Gastrocnemius medialis (tissue), 4 donors: ENCODE data around the gene TCF4. TPM values are rescaled to one million over a fixed set of nuclear protein-coding genes. Genes with fewer than 3 reads are reported as not detected.
A peak's percentile ranks its signal among the peaks of the same experiment; 100 is the strongest.

ENCODE experiments used
- ATAC-seq, 2 donors: fragments of 150-250 bp; one replicate each; pipeline ENCODE4 v1.9.1; 2016
- DNase-seq, 2 donors: peaks; one replicate each; pipeline ENCODE4 v3.0.0-alpha.2; 2019
- H3K27ac ChIP-seq, 4 donors: fragments of 200-600 bp; sonication (generic); 1 replicate in 1 of 4; 2 replicates in 3 of 4; pipeline ENCODE4 v1.5.1; 2016 to 2018; ENCODE audit warnings: mild to moderate bottlenecking in 2 of 4, moderate library complexity in 1 of 4
- H3K27me3 ChIP-seq, 3 donors: fragments of 200-600 bp; sonication (generic) in 2 of 3; 1 replicate in 1 of 3; 2 replicates in 2 of 3; pipeline versions ENCODE4 v1.5.1 to v1.6.0; 2016 to 2019; ENCODE audit warnings: mild to moderate bottlenecking in 1 of 3, moderate library complexity in 1 of 3
- H3K36me3 ChIP-seq, 2 donors: fragments of 200-600 bp; sonication (generic) in 1 of 2; one replicate each; pipeline ENCODE4 v1.5.1; 2017 to 2018
- H3K4me1 ChIP-seq, 2 donors: fragments of 200-600 bp; sonication (generic) in 1 of 2; one replicate each; pipeline ENCODE4 v1.5.1; 2016 to 2017; ENCODE audit warnings: mild to moderate bottlenecking in 2 of 2
- H3K4me3 ChIP-seq, 4 donors: fragments of 200-600 bp; sonication (generic) in 3 of 4; 1 replicate in 1 of 4; 2 replicates in 3 of 4; pipeline ENCODE4 v1.5.1; 2016 to 2019; ENCODE audit warnings: mild to moderate bottlenecking in 2 of 4
- H3K9me3 ChIP-seq, 3 donors: fragments of 200-600 bp; sonication (generic) in 2 of 3; 1 replicate in 1 of 3; 2 replicates in 2 of 3; pipeline ENCODE4 v1.5.1; 2016 to 2019
- POLR2A ChIP-seq, 2 donors: fragments of 450-650 bp; IDR thresholded peaks; one replicate each; pipeline ENCODE4 v1.6.1; 2017; ENCODE audit warnings: antibody characterized with exemption in 2 of 2, mild to moderate bottlenecking in 2 of 2, moderate library complexity in 2 of 2
- in situ Hi-C, 4 donors: fragments of 200-750 bp; cut with MboI; loops; one replicate each; pipeline versions ENCODE4 v1.15.0 to v1.8.0; 2017; ENCODE audit warnings: low sequenced_read_pairs in 4 of 4
- intact Hi-C: fragments of 100-400 bp; cut with DNase I; formaldehyde crosslinking; loops from one replicate; pipeline ENCODE4 v1.15.1; 2023; ENCODE audit warnings: low total_unique reads
- total RNA-seq, 4 donors: library from RNA; depleted of rRNA; stranded (reverse); fragments of >200 nt; gene quantifications; one replicate each; pipeline versions ENCODE4 v1.1.0 to v1.2.3, GENCODE V29; 2016
- TF ChIP-seq, protein P1 (sequence below), 5 experiments: fragments of 450-650 bp in 3 of 5; fragments of 200-600 bp in 2 of 5; sonication (generic) in 2 of 5; IDR thresholded peaks in 4 of 5; conservative IDR thresholded peaks in 1 of 5; 1 replicate in 4 of 5; 2 replicates in 1 of 5; pipeline ENCODE4 v1.5.1; 2016 to 2019; ENCODE audit warnings: antibody characterized with exemption in 5 of 5, mild to moderate bottlenecking in 3 of 5, moderate library complexity in 3 of 5

TCF4 gene
- total RNA-seq, 4 donors from 2014 or later, result 40.3 to 60.6 (median 53.6) TPM

DNA sequence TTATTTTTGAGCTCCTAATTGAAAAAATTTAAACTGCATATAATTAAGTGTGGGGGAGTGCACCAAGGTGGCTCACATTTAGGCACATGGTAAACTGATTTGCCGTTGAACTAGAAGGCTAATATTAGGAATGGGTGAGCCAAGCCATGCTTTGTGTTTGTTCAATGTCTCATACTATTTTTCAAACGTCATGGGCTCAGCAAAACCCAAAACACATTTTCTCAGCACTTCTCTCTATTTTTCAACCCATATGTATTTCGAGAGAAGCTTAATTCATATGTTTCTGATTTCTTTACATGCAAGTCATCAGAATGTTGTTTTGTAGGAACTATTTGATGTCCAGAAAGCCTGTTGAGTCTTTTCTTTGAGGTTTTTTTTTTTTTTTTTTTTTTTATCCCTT is 291.2 kb downstream of the TCF4 start:
- H3K4me3 ChIP-seq, result no peak overlapping the region
- DNase-seq (no peak), ATAC-seq (no peak)
- H3K27me3 ChIP-seq, result no peaks in the 10 kb centered on the region
- H3K36me3 ChIP-seq, result no peaks in the 10 kb centered on the region
- peaks cover 44 to 63% of the 10 kb centered on the region in 2 donors for H3K4me1 ChIP-seq
- no peak for TF ChIP-seq POLR2A (IDR thresholded peaks at IDR 0.05)
- TF ChIP-seq, protein P1, sequence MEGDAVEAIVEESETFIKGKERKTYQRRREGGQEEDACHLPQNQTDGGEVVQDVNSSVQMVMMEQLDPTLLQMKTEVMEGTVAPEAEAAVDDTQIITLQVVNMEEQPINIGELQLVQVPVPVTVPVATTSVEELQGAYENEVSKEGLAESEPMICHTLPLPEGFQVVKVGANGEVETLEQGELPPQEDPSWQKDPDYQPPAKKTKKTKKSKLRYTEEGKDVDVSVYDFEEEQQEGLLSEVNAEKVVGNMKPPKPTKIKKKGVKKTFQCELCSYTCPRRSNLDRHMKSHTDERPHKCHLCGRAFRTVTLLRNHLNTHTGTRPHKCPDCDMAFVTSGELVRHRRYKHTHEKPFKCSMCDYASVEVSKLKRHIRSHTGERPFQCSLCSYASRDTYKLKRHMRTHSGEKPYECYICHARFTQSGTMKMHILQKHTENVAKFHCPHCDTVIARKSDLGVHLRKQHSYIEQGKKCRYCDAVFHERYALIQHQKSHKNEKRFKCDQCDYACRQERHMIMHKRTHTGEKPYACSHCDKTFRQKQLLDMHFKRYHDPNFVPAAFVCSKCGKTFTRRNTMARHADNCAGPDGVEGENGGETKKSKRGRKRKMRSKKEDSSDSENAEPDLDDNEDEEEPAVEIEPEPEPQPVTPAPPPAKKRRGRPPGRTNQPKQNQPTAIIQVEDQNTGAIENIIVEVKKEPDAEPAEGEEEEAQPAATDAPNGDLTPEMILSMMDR (IDR thresholded peaks at IDR 0.05 in 4 of 5, conservative IDR thresholded peaks at IDR 0.05 in 1 of 5), result no peak
- in situ Hi-C loops, result no loop called here
- H3K27ac ChIP-seq, result peak overlapping the region in 1 of 4 donors; percentile 16
- intact Hi-C loops, result no loop called here
- no peaks in the 10 kb centered on the region for H3K9me3 ChIP-seq

DNA sequence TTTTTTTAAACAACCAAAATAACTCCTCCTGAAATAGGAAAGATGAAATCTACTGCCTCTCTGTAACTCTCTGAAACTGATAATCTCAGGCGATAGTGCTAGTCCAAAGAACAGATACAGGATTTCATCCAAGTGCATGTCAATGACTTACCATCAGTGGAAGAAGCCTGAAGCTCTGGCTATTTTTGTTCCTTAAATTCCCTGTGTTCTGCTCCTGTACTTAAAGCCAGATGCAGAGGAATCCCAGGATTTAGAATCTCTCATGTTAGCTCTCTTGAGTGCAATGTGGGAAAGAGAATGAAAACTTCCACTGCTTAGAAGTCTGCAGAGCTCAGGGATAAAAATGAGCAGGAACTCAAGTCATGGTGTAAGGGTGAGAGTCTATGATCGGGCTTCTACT is 291.9 kb downstream of the TCF4 start:
- Histone ChIP-seq H3K4me1 (peaks cover 44 to 62% of the 10 kb centered on the region in 2 donors), H3K27me3 (no peaks in the 10 kb centered on the region), H3K36me3 (no peaks in the 10 kb centered on the region), H3K4me3 (no peak overlapping the region), H3K27ac (peak overlapping the region in 2 of 4 donors; percentile 5 to 16), H3K9me3 (no peaks in the 10 kb centered on the region)
- in situ Hi-C loops, result no loop called here
- ATAC-seq (no peak), DNase-seq (no peak)
- TF ChIP-seq POLR2A (IDR thresholded peaks at IDR 0.05), result no peak
- TF ChIP-seq, protein P1 (IDR thresholded peaks at IDR 0.05 in 4 of 5, conservative IDR thresholded peaks at IDR 0.05 in 1 of 5), result no peak
- intact Hi-C loops, result no loop called here

DNA sequence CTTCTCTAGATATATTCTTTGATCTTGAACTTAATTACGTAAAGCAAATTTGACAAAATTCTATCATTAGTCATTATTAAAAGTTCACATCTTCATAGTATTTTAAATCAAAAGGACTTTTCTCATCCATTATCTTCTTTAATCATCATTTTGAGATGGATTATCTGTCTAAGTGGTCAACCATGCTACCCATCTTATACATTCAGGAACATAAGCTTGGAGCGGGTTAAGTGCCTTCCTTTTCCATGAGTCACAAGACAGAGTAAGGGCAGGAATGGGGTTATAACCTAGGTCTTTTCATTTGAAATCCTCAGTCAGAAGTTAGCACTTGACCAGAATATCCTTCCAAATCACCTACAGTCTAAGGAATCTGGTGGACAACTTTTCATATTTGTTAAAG is 297.1 kb downstream of the TCF4 start:
- Histone ChIP-seq H3K36me3 (no peaks in the 10 kb centered on the region), H3K9me3 (no peaks in the 10 kb centered on the region), H3K27ac (peak overlapping the region in 3 of 4 donors; percentile 5 to 30 (median 14)), H3K4me1 (peaks cover 59 to 73% of the 10 kb centered on the region in 2 donors), H3K27me3 (no peaks in the 10 kb centered on the region), H3K4me3 (no peak overlapping the region)
- DNase-seq (no peak), ATAC-seq (no peak)
- in situ Hi-C loops, result no loop called here
- no peak for TF ChIP-seq POLR2A (IDR thresholded peaks at IDR 0.05)
- TF ChIP-seq, protein P1 (IDR thresholded peaks at IDR 0.05 in 4 of 5, conservative IDR thresholded peaks at IDR 0.05 in 1 of 5), result no peak
- intact Hi-C loops, result no loop called here

DNA sequence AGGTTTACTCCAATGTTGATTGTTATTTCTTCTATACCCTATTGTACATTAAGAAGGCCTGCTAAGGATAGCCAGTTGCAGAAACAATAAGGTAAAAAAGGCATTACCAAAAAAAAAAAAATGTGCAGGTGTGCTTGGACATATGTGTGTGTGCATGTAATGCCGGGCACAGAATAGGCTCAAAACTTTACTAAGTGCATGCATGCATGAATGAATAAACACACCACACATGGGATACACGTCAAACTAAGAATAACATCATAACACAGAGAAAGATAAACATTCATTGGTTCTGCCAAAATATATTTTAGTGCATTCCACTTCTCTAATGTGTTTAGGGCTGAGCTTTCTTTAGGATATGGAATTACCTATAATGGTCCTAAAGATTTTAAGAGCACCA is 298.2 kb downstream of the TCF4 start:
- Histone ChIP-seq H3K9me3 (no peaks in the 10 kb centered on the region), H3K4me1 (peaks cover 59 to 76% of the 10 kb centered on the region in 2 donors), H3K27me3 (no peaks in the 10 kb centered on the region), H3K36me3 (no peaks in the 10 kb centered on the region), H3K4me3 (no peak overlapping the region), H3K27ac (peak overlapping the region in 3 of 4 donors; percentile 30 to 64 (median 30))
- DNase-seq (no peak), ATAC-seq (no peak)
- intact Hi-C loops, result no loop called here
- TF ChIP-seq, protein P1 (IDR thresholded peaks at IDR 0.05 in 4 of 5, conservative IDR thresholded peaks at IDR 0.05 in 1 of 5), result no peak
- no peak for TF ChIP-seq POLR2A (IDR thresholded peaks at IDR 0.05)
- in situ Hi-C loops, result no loop called here

DNA sequence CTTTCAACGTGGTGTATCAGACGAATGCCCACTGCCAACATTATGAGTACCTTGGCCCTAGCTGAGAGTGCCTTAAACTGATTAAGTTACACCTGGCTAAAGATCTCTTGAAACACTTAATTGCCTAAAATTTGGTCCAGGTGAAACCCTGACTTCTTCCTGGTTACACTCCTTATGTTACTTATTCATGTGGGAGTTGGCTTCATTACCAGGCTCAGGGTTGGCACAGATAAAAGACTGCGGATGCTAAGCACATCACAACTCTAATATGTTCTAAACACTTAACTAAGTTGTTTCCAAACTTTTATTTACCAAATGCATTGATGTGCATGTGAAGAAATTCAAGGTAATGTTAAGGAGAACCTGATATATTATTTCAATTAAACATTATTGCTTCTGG is 298.9 kb downstream of the TCF4 start:
- Histone ChIP-seq H3K4me1 (peaks cover 60 to 84% of the 10 kb centered on the region in 2 donors), H3K4me3 (no peak overlapping the region), H3K27ac (peak overlapping the region; percentile 30 to 78 (median 70)), H3K9me3 (no peaks in the 10 kb centered on the region), H3K36me3 (no peaks in the 10 kb centered on the region), H3K27me3 (no peaks in the 10 kb centered on the region)
- DNase-seq (no peak), ATAC-seq (no peak)
- TF ChIP-seq, protein P1 (IDR thresholded peaks at IDR 0.05 in 4 of 5, conservative IDR thresholded peaks at IDR 0.05 in 1 of 5), result no peak
- TF ChIP-seq POLR2A (IDR thresholded peaks at IDR 0.05), result no peak
- intact Hi-C loops (no loop called here), in situ Hi-C loops (no loop called here)
